RWPE1 (cell line): ENCODE measurements around the gene ADRA2C.

Experiments used
- CTCF ChIA-PET: fragments of 350-600 bp; sonication (Branson Sonifier 250); formaldehyde crosslinking; extraction: SDS; loops from one replicate; lab custom pipeline; 2021; lab: Yijun Ruan, JAX
- POLR2A ChIA-PET: fragments of 400-600 bp; formaldehyde crosslinking; extraction: SDS; loops from one replicate; lab custom pipeline; 2020; ENCODE audit warnings: antibody characterized with exemption; ENCODE audit not compliant: low non-redundant PET; lab: Yijun Ruan, JAX
- DNase-seq: peaks from one replicate; pipeline ENCODE4 v3.0.0; 2012; ENCODE audit warnings: low spot score
- H3K27ac ChIP-seq: fragments of 450-650 bp; 2 replicates; pipeline ENCODE4 v1.5.1; 2017
- CTCF ChIP-seq: fragments of 450-650 bp; conservative IDR thresholded peaks from 2 replicates; pipeline ENCODE4 v1.5.1; 2017; ENCODE audit warnings: low read depth, mild to moderate bottlenecking

Gene ADRA2C

GRCh38 chr4:3789587-3789986 is 23.4 kb downstream of the ADRA2C start:
- no peak for TF ChIP-seq CTCF
- DNase-seq, result no peak

GRCh38 chr4:3790006-3790561 is 23.9 kb downstream of the ADRA2C start:
- CTCF ChIA-PET, result no interaction called here
- POLR2A ChIA-PET, result no interaction called here
- DNase-seq, result no peak
- H3K27ac ChIP-seq, result no peak overlapping the region
- TF ChIP-seq CTCF, result no peak

More at GRCh38 chr4:3789587-3789986, 23.4 kb downstream of the ADRA2C start:
- no peak overlapping the region for H3K27ac ChIP-seq
- ChIA-PET POLR2A (no interaction called here), CTCF (no interaction called here)

- no peak for TF ChIP-seq CTCF
- POLR2A ChIA-PET, result no interaction called here
- CTCF ChIA-PET, result no interaction called here
- no peak overlapping the region for H3K27ac ChIP-seq
- DNase-seq, result no peak
Measured at GRCh38 chr4:3791256-3791655, 25.1 kb downstream of the ADRA2C start.

- CTCF ChIA-PET, result interaction anchor here (0.5 kb wide), 1 partner anchor 27 kb away, joined by 3 read pairs; no protein-coding TSS in a partner anchor
- peak; percentile 55 for DNase-seq
- POLR2A ChIA-PET, result no interaction called here
- TF ChIP-seq CTCF, result no peak
- no peak overlapping the region for H3K27ac ChIP-seq
Measured at GRCh38 chr4:3791910-3792542, 25.8 kb downstream of the ADRA2C start.

- no peak for DNase-seq
- POLR2A ChIA-PET, result no interaction called here
- CTCF ChIA-PET, result no interaction called here
- no peak for TF ChIP-seq CTCF
- no peak overlapping the region for H3K27ac ChIP-seq
Measured at GRCh38 chr4:3792813-3793212, 26.6 kb downstream of the ADRA2C start.

- DNase-seq, result no peak
- no peak overlapping the region for H3K27ac ChIP-seq
- no peak for TF ChIP-seq CTCF
- ChIA-PET POLR2A (no interaction called here), CTCF (interaction anchor here (0.7 kb wide), 1 partner anchor 11 kb away, joined by 3 read pairs; no protein-coding TSS in a partner anchor)
Measured at GRCh38 chr4:3793545-3793944, 27.4 kb downstream of the ADRA2C start.
